Iris pigment epithelial cell (primary cell): ENCODE results near the gene GP1BA.
"Not testable (repeated sequence)": the region's sequence is repeated elsewhere in the genome, so short reads cannot be mapped to it uniquely, and the experiment has no call there.

Experiments
- DNase-seq: peaks from one replicate; pipeline ENCODE4 v3.0.0-alpha.2; 2011; ENCODE audit warnings: low read depth

The GP1BA gene

GRCh38 chr17:4901648-4902344 lies 30.3 kb upstream of the GP1BA start:
- no peak for DNase-seq

- DNase-seq = no peak
These were observed 29.5 kb upstream of the GP1BA start for GRCh38 chr17:4902540-4902939.

GRCh38 chr17:4903051-4903818 lies 28.8 kb upstream of the GP1BA start, which contains the start of gene CHRNE:
CHRNE (minus strand) TSS chr17:4903098; CDS start chr17:4903063, 35 bp downstream.
- DNase-seq = peak; percentile 78

GRCh38 chr17:4906642-4907041 lies 25.4 kb upstream of the GP1BA start:
- DNase-seq = not testable (repeated sequence)

- no peak for DNase-seq
These were observed 23.8 kb upstream of the GP1BA start for GRCh38 chr17:4908301-4908700.

- DNase-seq = peak; percentile 95
These were observed 23.2 kb upstream of the GP1BA start for GRCh38 chr17:4908711-4909496.

- DNase-seq = no peak
These were observed 18.1 kb upstream of the GP1BA start for GRCh38 chr17:4913994-4914393.

- DNase-seq = not testable (repeated sequence)
These were observed 17.5 kb upstream of the GP1BA start for GRCh38 chr17:4914551-4914950.

- DNase-seq = no peak
These were observed 12.5 kb upstream of the GP1BA start for GRCh38 chr17:4919511-4920047.

GRCh38 chr17:4920351-4921048 lies 11.6 kb upstream of the GP1BA start:
- peak; percentile 59 for DNase-seq

- DNase-seq = no peak
These were observed 10.8 kb upstream of the GP1BA start for GRCh38 chr17:4921320-4921719.

- not testable (repeated sequence) for DNase-seq
These were observed 5.3 kb upstream of the GP1BA start for GRCh38 chr17:4926577-4927335.

GRCh38 chr17:4928881-4929280 lies 3.2 kb upstream of the GP1BA start:
- DNase-seq = no peak

- no peak for DNase-seq
These were observed 679 bp downstream of the GP1BA start for GRCh38 chr17:4932756-4933155.

- no peak for DNase-seq
These were observed 1.6 kb downstream of the GP1BA start for GRCh38 chr17:4933646-4934045.

GRCh38 chr17:4934173-4934979 lies 2.3 kb downstream of the GP1BA start:
- peak; percentile 45 for DNase-seq

- DNase-seq = no peak
These were observed 3.6 kb downstream of the GP1BA start for GRCh38 chr17:4935650-4936049.

- no peak for DNase-seq
These were observed 4.4 kb downstream of the GP1BA start for GRCh38 chr17:4936436-4936835.

- DNase-seq = no peak
These were observed 5.5 kb downstream of the GP1BA start for GRCh38 chr17:4937553-4937952.

- no peak for DNase-seq
These were observed 6.0 kb downstream of the GP1BA start for GRCh38 chr17:4938069-4938491.
